Parathyroid adenoma (tissue), 2 donors: Measurements from ENCODE around the gene PCDH9.

Experiments used
- H2AFZ ChIP-seq: fragments of 300-600 bp; sonication (generic); one replicate; pipeline ENCODE4 v1.7.0; 2017; ENCODE audit warnings: antibody characterized with exemption, mild to moderate bottlenecking
- H3K27ac ChIP-seq: fragments of 300-600 bp; sonication (generic); one replicate; pipeline ENCODE4 v1.7.0; 2017
- H3K27me3 ChIP-seq: fragments of 300-600 bp; sonication (generic); one replicate; pipeline ENCODE4 v1.7.0; 2017; ENCODE audit warnings: low read length; ENCODE audit not compliant: control insufficient read depth, insufficient read depth
- H3K36me3 ChIP-seq: fragments of 300-600 bp; sonication (generic); one replicate; pipeline ENCODE4 v1.7.0; 2017; ENCODE audit warnings: low read length; ENCODE audit not compliant: control insufficient read depth, insufficient read depth
- H3K4me1 ChIP-seq: fragments of 300-600 bp; sonication (generic); one replicate; pipeline ENCODE4 v1.7.0; 2017; ENCODE audit warnings: control low read depth
- H3K4me2 ChIP-seq: fragments of 300-600 bp; sonication (generic); one replicate; pipeline ENCODE4 v1.7.0; 2017; ENCODE audit warnings: low read length
- H3K4me3 ChIP-seq: fragments of 300-600 bp; sonication (generic); one replicate; pipeline ENCODE4 v1.7.0; 2017; ENCODE audit warnings: low read depth, low read length
- H3K79me2 ChIP-seq: fragments of 300-600 bp; sonication (generic); one replicate; pipeline ENCODE4 v1.7.0; 2017; ENCODE audit warnings: control low read depth
- H3K9ac ChIP-seq: fragments of 300-600 bp; sonication (generic); one replicate; pipeline ENCODE4 v1.7.0; 2017; ENCODE audit warnings: mild to moderate bottlenecking
- H3K9me3 ChIP-seq: fragments of 300-600 bp; sonication (generic); one replicate; pipeline ENCODE4 v1.7.0; 2017; ENCODE audit warnings: low read length; ENCODE audit not compliant: control insufficient read depth
- CTCF ChIP-seq: fragments of 300-600 bp; sonication (generic); IDR thresholded peaks from one replicate; pipeline ENCODE4 v1.7.0; 2017; ENCODE audit warnings: antibody characterized with exemption, mild to moderate bottlenecking
- donor health status: primary hyperparathyroidism.

The PCDH9 gene

GRCh38 chr13:66501181-66501580, 729.0 kb downstream of the PCDH9 start:
- Histone ChIP-seq H3K9ac (no peak overlapping the region), H3K79me2 (no peaks in the 10 kb centered on the region), H3K27me3 (no peaks in the 10 kb centered on the region), H3K9me3 (no peaks in the 10 kb centered on the region), H3K4me1 (no peaks in the 10 kb centered on the region), H3K27ac (no peak overlapping the region), H3K36me3 (no peaks in the 10 kb centered on the region), H3K4me3 (no peak overlapping the region), H3K4me2 (no peak overlapping the region), H2AFZ (no peak overlapping the region)
- no peak for TF ChIP-seq CTCF

- Histone ChIP-seq H2AFZ (no peak overlapping the region), H3K9me3 (no peaks in the 10 kb centered on the region), H3K4me3 (no peak overlapping the region), H3K4me1 (no peaks in the 10 kb centered on the region), H3K27ac (no peak overlapping the region), H3K36me3 (no peaks in the 10 kb centered on the region), H3K27me3 (no peaks in the 10 kb centered on the region), H3K9ac (no peak overlapping the region), H3K4me2 (no peak overlapping the region), H3K79me2 (no peaks in the 10 kb centered on the region)
- TF ChIP-seq CTCF = no peak
Measured at GRCh38 chr13:66492479-66492878, 737.7 kb downstream of the PCDH9 start.

GRCh38 chr13:66491251-66491650, 738.9 kb downstream of the PCDH9 start:
- TF ChIP-seq CTCF = no peak
- H3K4me2 ChIP-seq = no peak overlapping the region
- H3K27ac ChIP-seq = no peak overlapping the region
- no peaks in the 10 kb centered on the region for H3K79me2 ChIP-seq
- H3K9me3 ChIP-seq = no peaks in the 10 kb centered on the region
- no peak overlapping the region for H3K4me3 ChIP-seq
- H3K27me3 ChIP-seq = no peaks in the 10 kb centered on the region
- no peaks in the 10 kb centered on the region for H3K36me3 ChIP-seq
- no peak overlapping the region for H3K9ac ChIP-seq
- H3K4me1 ChIP-seq = no peaks in the 10 kb centered on the region
- H2AFZ ChIP-seq = no peak overlapping the region

- Histone ChIP-seq H3K27ac (no peak overlapping the region), H3K36me3 (no peaks in the 10 kb centered on the region), H3K9ac (no peak overlapping the region), H3K4me1 (no peaks in the 10 kb centered on the region), H3K79me2 (no peaks in the 10 kb centered on the region), H2AFZ (no peak overlapping the region), H3K4me3 (no peak overlapping the region), H3K4me2 (no peak overlapping the region), H3K27me3 (no peaks in the 10 kb centered on the region), H3K9me3 (no peaks in the 10 kb centered on the region)
- TF ChIP-seq CTCF = no peak
Measured at GRCh38 chr13:66489586-66489985, 740.5 kb downstream of the PCDH9 start.

GRCh38 chr13:66489172-66489571, 741.0 kb downstream of the PCDH9 start:
- H3K9me3 ChIP-seq = no peaks in the 10 kb centered on the region
- H3K4me2 ChIP-seq = no peak overlapping the region
- no peak overlapping the region for H3K27ac ChIP-seq
- no peak overlapping the region for H2AFZ ChIP-seq
- no peaks in the 10 kb centered on the region for H3K27me3 ChIP-seq
- H3K4me3 ChIP-seq = no peak overlapping the region
- H3K79me2 ChIP-seq = no peaks in the 10 kb centered on the region
- no peak for TF ChIP-seq CTCF
- no peaks in the 10 kb centered on the region for H3K4me1 ChIP-seq
- H3K9ac ChIP-seq = no peak overlapping the region
- H3K36me3 ChIP-seq = no peaks in the 10 kb centered on the region
